Keratinocyte (primary cell): ENCODE data around the gene ELF1. TPM values are rescaled to one million over a fixed set of nuclear protein-coding genes. Genes with fewer than 3 reads are reported as not detected.
A peak's percentile ranks its signal among the peaks of the same experiment; 100 is the strongest.

ENCODE experiments used
- DNase-seq: peaks from one replicate; pipeline ENCODE4 v3.0.0-alpha.2; 2011; ENCODE audit warnings: low read depth, missing footprints, low spot score
- FAIRE-seq: peaks from 2 replicates; lab custom pipeline; 2011; peaks lifted over from hg19 to GRCh38; lab: Jason Lieb, UNC
- H2AFZ ChIP-seq: 2 replicates; pipeline ENCODE4 v1.6.0; 2012; ENCODE audit warnings: low read length, control low read depth, inconsistent platforms; ENCODE audit not compliant: control insufficient read depth
- H3K27ac ChIP-seq: 2 replicates; pipeline ENCODE4 v1.5.1; 2011; ENCODE audit warnings: low read length; ENCODE audit not compliant: control insufficient read depth, insufficient read depth
- H3K27me3 ChIP-seq: 3 replicates; pipeline ENCODE4 v1.6.0; 2011; ENCODE audit warnings: low read length; ENCODE audit not compliant: control insufficient read depth, insufficient read depth; ENCODE audit errors: extremely low read depth
- H3K36me3 ChIP-seq, 2 experiments: 2 replicates in 1 of 2; 3 replicates in 1 of 2; pipeline ENCODE4 v1.5.1; 2011; ENCODE audit warnings: low read length in 2 of 2, mild to moderate bottlenecking in 1 of 2; ENCODE audit not compliant: control insufficient read depth in 2 of 2, insufficient read depth in 2 of 2; ENCODE audit errors: extremely low read depth in 1 of 2
- H3K4me1 ChIP-seq: 3 replicates; pipeline ENCODE4 v1.5.1; 2011; ENCODE audit warnings: low read length; ENCODE audit not compliant: control insufficient read depth, insufficient read depth; ENCODE audit errors: extremely low read depth
- H3K4me2 ChIP-seq: 3 replicates; pipeline ENCODE4 v1.6.0; 2011; ENCODE audit warnings: low read depth, low read length; ENCODE audit not compliant: control insufficient read depth, insufficient read depth; ENCODE audit errors: extremely low read depth
- H3K4me3 ChIP-seq, 3 experiments: fragments of 200-600 bp in 1 of 3; sonication (generic) in 1 of 3; 2 replicates in 2 of 3; 3 replicates in 1 of 3; pipeline ENCODE4 v1.5.1; 2011 to 2016; ENCODE audit warnings: low read length in 3 of 3, mild to moderate bottlenecking in 3 of 3, control low read depth in 2 of 3, inconsistent platforms in 1 of 3, low read depth in 1 of 3, mixed read lengths in 1 of 3, mixed run types in 1 of 3, moderate library complexity in 1 of 3; ENCODE audit not compliant: control insufficient read depth in 2 of 3, insufficient read depth in 2 of 3; ENCODE audit errors: extremely low read depth in 1 of 3
- H3K79me2 ChIP-seq: 2 replicates; pipeline ENCODE4 v1.6.0; 2012; ENCODE audit warnings: low read length; ENCODE audit not compliant: control insufficient read depth, insufficient read depth
- H3K9ac ChIP-seq: 3 replicates; pipeline ENCODE4 v1.6.0; 2011; ENCODE audit warnings: low read length; ENCODE audit not compliant: control insufficient read depth, insufficient read depth; ENCODE audit errors: extremely low read depth
- H3K9me1 ChIP-seq: 3 replicates; pipeline ENCODE4 v1.6.0; 2011; ENCODE audit warnings: low read length; ENCODE audit not compliant: control insufficient read depth, insufficient read depth; ENCODE audit errors: extremely low read depth
- H3K9me3 ChIP-seq: 2 replicates; pipeline ENCODE4 v1.5.1; 2012; ENCODE audit warnings: low read depth, low read length; ENCODE audit not compliant: control insufficient read depth
- H4K20me1 ChIP-seq: 3 replicates; pipeline ENCODE4 v1.6.0; 2011; ENCODE audit warnings: low read length; ENCODE audit not compliant: control insufficient read depth, insufficient read depth; ENCODE audit errors: extremely low read depth
- EZH2 ChIP-seq: IDR thresholded peaks from one replicate; pipeline ENCODE4 v1.6.1; 2012; ENCODE audit warnings: inconsistent platforms, mild to moderate bottlenecking, low read length, moderate library complexity
- dilution Hi-C: fragments of 300-500 bp; cut with MboI; formaldehyde crosslinking; loops from one replicate; pipeline ENCODE4 v1.7.0; 2020; ENCODE audit warnings: low sequenced_read_pairs; ENCODE audit not compliant: extremely low pct_ligation_motif_present
- polyA minus RNA-seq, 3 experiments: library from RNA; depleted of rRNA, polyadenylated mRNA; stranded (reverse); fragments of >200 nt; gene quantifications; 1 replicate in 1 of 3; 2 replicates in 1 of 3; 3 replicates in 1 of 3; pipeline ENCODE4 v1.2.3, GENCODE V29; 2011
- polyA plus RNA-seq, 5 experiments: library from polyadenylated mRNA; depleted of rRNA in 3 of 5; stranded (reverse) in 3 of 5; stranded (forward) in 1 of 5; unstranded in 1 of 5; fragments of >200 nt; gene quantifications; 1 replicate in 1 of 5; 2 replicates in 3 of 5; 3 replicates in 1 of 5; pipeline versions ENCODE4 v1.2.1 to v1.2.3, GENCODE V29; 2011 to 2012; ENCODE audit warnings: missing spikeins in 2 of 5, low read depth in 1 of 5, low replicate concordance in 1 of 5
- TF ChIP-seq, protein P1 (sequence below), 3 experiments: IDR thresholded peaks in 1 of 3; conservative IDR thresholded peaks in 1 of 3; optimal IDR thresholded peaks in 1 of 3; 2 replicates in 2 of 3; 3 replicates in 1 of 3; pipeline versions ENCODE3 to v1.5.1; 2011; ENCODE audit warnings: low read length in 3 of 3, mild to moderate bottlenecking in 3 of 3, moderate library complexity in 2 of 3, control low read depth in 1 of 3, inconsistent platforms in 1 of 3; ENCODE audit not compliant: insufficient read depth in 2 of 3; ENCODE audit errors: extremely low read depth in 1 of 3

Gene ELF1
- polyA plus RNA-seq (37.9 to 57.6 TPM (median 48.0 TPM) in 3 replicates), polyA minus RNA-seq (39.4 to 65.3 TPM (median 41.8 TPM) in 3 replicates)
- polyA plus RNA-seq (2011; ENCODE audit: low read depth): 26.9 TPM
- 22.0 and 37.8 TPM in 2 replicates for polyA plus RNA-seq (2011; cell fraction: cytosol; rRNA removed)
- 59.1 and 72.8 TPM in 2 replicates for polyA plus RNA-seq (2011; cell fraction: nucleus; rRNA removed)
- polyA plus RNA-seq (2012; ENCODE audit: low replicate concordance): 36.8 and 51.4 TPM in 2 replicates
- 29.7 TPM for polyA minus RNA-seq (2011; cell fraction: cytosol; rRNA and poly(A)+ RNA removed)
- 63.2 and 99.9 TPM in 2 replicates for polyA minus RNA-seq (2011; cell fraction: nucleus; rRNA and poly(A)+ RNA removed)

DNA sequence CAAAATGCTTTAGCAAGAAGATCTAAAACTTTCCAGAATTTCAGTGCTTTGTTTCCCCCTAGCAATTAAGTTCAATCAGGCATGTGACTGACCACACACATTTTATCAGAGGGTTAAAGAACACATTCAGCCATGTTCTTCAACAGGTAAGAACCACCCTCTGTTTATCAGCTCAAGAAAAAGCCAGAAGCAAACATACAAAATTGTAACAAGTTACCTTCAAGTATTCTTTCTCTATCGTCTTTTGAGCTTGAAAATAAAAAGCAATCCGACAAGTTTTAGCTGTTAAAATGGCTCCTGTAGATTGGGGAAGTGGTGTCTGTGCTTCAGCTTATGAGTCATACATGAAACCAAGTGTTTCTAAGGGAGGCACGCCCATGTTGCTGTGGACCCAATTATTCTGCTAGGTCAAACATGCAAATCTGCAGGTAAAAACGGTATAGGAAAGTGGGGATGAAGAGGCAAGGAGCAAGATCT, at the start of gene ELF1:
ELF1 (minus strand) TSS at position 306 of the 477 bp plus-strand sequence. CDS start 37,262 bp downstream, outside the sequence.
- Histone ChIP-seq H2AFZ (peak within 1 kb of the TSS; percentile 40), H3K27ac (peak within 1 kb of the TSS; percentile 100), H3K9me1 (no peaks in the 10 kb centered on the region), H3K9ac (peak within 1 kb of the TSS; percentile 96), H3K27me3 (no peaks in the 10 kb centered on the region), H3K36me3 (peaks cover 0 to 4% of the 10 kb centered on the region in 2 experiments), H4K20me1 (no peaks in the 10 kb centered on the region), H3K79me2 (peaks cover 73% of the 10 kb centered on the region), H3K4me3 (peak within 1 kb of the TSS; percentile 51 to 86 (median 69)), H3K4me2 (peak within 1 kb of the TSS; percentile 95), H3K4me1 (peaks cover 23% of the 10 kb centered on the region), H3K9me3 (no peaks in the 10 kb centered on the region)
- DNase-seq (peak; percentile 26), FAIRE-seq (peak; percentile 66)
- TF ChIP-seq, protein P1, sequence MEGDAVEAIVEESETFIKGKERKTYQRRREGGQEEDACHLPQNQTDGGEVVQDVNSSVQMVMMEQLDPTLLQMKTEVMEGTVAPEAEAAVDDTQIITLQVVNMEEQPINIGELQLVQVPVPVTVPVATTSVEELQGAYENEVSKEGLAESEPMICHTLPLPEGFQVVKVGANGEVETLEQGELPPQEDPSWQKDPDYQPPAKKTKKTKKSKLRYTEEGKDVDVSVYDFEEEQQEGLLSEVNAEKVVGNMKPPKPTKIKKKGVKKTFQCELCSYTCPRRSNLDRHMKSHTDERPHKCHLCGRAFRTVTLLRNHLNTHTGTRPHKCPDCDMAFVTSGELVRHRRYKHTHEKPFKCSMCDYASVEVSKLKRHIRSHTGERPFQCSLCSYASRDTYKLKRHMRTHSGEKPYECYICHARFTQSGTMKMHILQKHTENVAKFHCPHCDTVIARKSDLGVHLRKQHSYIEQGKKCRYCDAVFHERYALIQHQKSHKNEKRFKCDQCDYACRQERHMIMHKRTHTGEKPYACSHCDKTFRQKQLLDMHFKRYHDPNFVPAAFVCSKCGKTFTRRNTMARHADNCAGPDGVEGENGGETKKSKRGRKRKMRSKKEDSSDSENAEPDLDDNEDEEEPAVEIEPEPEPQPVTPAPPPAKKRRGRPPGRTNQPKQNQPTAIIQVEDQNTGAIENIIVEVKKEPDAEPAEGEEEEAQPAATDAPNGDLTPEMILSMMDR (optimal IDR thresholded peaks at IDR 0.05 in 1 of 3, IDR thresholded peaks at IDR 0.05 in 1 of 3, conservative IDR thresholded peaks at IDR 0.05 in 1 of 3; ENCODE audit: extremely low read depth in 1 of 3, insufficient read depth in 2 of 3, low read length in 3 of 3): no peak
- TF ChIP-seq EZH2: no peak
- dilution Hi-C loops: no loop called here

DNA sequence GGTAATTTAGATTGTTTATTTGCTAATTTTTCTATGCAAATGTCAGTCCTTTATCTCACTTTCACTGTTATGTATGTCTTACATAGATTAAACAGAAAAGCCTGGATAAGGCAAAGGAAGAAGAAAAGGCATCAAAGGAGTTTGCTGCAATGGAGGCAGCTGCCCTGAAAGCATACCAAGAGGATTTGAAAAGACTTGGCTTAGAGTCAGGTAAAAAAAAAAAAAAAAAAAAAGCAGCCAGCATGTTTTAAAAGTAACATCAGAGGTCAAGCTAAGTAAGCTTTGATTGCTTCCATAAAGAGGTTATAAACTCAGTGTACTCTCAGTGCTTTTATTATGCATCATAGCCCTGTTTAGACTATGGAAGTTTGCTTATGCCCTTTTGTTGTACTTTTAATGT, 46.0 kb upstream of the ELF1 start:
- H3K4me1 ChIP-seq: peaks cover 16% of the 10 kb centered on the region
- peaks cover 25% of the 10 kb centered on the region for H3K79me2 ChIP-seq
- no peak overlapping the region for H3K9ac ChIP-seq
- no peaks in the 10 kb centered on the region for H3K9me3 ChIP-seq
- no peak overlapping the region for H3K27ac ChIP-seq
- peaks cover 4 to 21% of the 10 kb centered on the region in 2 experiments for H3K36me3 ChIP-seq
- no peak overlapping the region for H2AFZ ChIP-seq
- H3K9me1 ChIP-seq: no peaks in the 10 kb centered on the region
- no peaks in the 10 kb centered on the region for H3K27me3 ChIP-seq
- no peak overlapping the region for H3K4me3 ChIP-seq
- FAIRE-seq (peak; percentile 20), DNase-seq (no peak)
- no peak overlapping the region for H3K4me2 ChIP-seq
- TF ChIP-seq, protein P1 (optimal IDR thresholded peaks at IDR 0.05 in 1 of 3, IDR thresholded peaks at IDR 0.05 in 1 of 3, conservative IDR thresholded peaks at IDR 0.05 in 1 of 3; ENCODE audit: extremely low read depth in 1 of 3, insufficient read depth in 2 of 3, low read length in 3 of 3): no peak
- no peak for TF ChIP-seq EZH2
- dilution Hi-C loops: no loop called here
- H4K20me1 ChIP-seq: no peaks in the 10 kb centered on the region
